Left lung (tissue), 10 donors: ENCODE data around the gene LRRC9. TPM values are rescaled to one million over a fixed set of nuclear protein-coding genes. Genes with fewer than 3 reads are reported as not detected.
A peak's percentile ranks its signal among the peaks of the same experiment; 100 is the strongest.

Experiments used
- ATAC-seq: fragments of 200-7000 bp; cut with Tn5 transposase; one replicate; pipeline ENCODE4 v1.9.1; 2020; ENCODE audit warnings: moderate library complexity
- DNase-seq, 4 donors: peaks; one replicate each; pipeline ENCODE4 v3.0.0-alpha.2; 2013 to 2020
- H3K27ac ChIP-seq, 2 donors: fragments of 200-600 bp; sonication (generic) in 1 of 2; one replicate each; pipeline versions ENCODE4 v1.5.0 to v1.8.0; 2020 to 2021
- H3K27me3 ChIP-seq, 2 donors: fragments of 200-600 bp; sonication (generic) in 1 of 2; one replicate each; pipeline versions ENCODE4 v1.5.0 to v1.8.0; 2020 to 2021
- H3K36me3 ChIP-seq, 2 donors: fragments of 200-600 bp; sonication (generic) in 1 of 2; one replicate each; pipeline versions ENCODE4 v1.5.0 to v1.8.0; 2020 to 2021
- H3K4me1 ChIP-seq, 2 donors: fragments of 200-600 bp; one replicate each; pipeline ENCODE4 v1.8.0; 2021
- H3K4me3 ChIP-seq, 2 donors: fragments of 200-600 bp; sonication (generic) in 1 of 2; one replicate each; pipeline versions ENCODE4 v1.5.0 to v1.8.0; 2020 to 2021; ENCODE audit warnings: mild to moderate bottlenecking in 1 of 2
- H3K9me3 ChIP-seq, 2 donors: fragments of 200-600 bp; sonication (generic) in 1 of 2; one replicate each; pipeline versions ENCODE4 v1.5.0 to v1.8.0; 2020 to 2021
- CTCF ChIP-seq, 2 donors: fragments of 200-600 bp; sonication (generic) in 1 of 2; IDR thresholded peaks; one replicate each; pipeline versions ENCODE4 v1.5.0 to v1.8.0; 2021; ENCODE audit warnings: antibody characterized with exemption in 2 of 2
- intact Hi-C, 2 donors: fragments of 100-400 bp; cut with DNase I; formaldehyde crosslinking; loops; one replicate each; pipeline versions ENCODE4 v1.11.2 to v1.14.2; 2022
- polyA plus RNA-seq, 6 donors: library from polyadenylated mRNA; unstranded; fragments of 120-200 nt; gene quantifications; one replicate each; pipeline ENCODE4 v1.2.1, GENCODE V29; 2013; ENCODE audit not compliant: insufficient read length in 6 of 6
- total RNA-seq, 2 donors: library from RNA; stranded (reverse); fragmentation: NEBNext Ultra II Directional; extraction: Animal tissue kit (Norgen Biotek cat#: 25700); gene quantifications; one replicate each; pipeline ENCODE4 v1.2.1, GENCODE V29; 2021
- donor health status: DM: no; HTN: yes; CAD: no.
- donor health status: DM: no; HTN: no; CAD: no.

Gene LRRC9
- total and polyA plus RNA-seq, 8 donors = 0.05 to 2.2 (median 0.69) TPM; not detected in 1

GRCh38 chr14:59890676-59891075 lies 29.3 kb upstream of the LRRC9 start:
- ATAC-seq = no peak
- H3K9me3 ChIP-seq = no peaks in the 10 kb centered on the region
- H3K4me3 ChIP-seq = no peak overlapping the region
- no peak for TF ChIP-seq CTCF (IDR thresholded peaks at IDR 0.05)
- DNase-seq = no peak
- no peaks in the 10 kb centered on the region for H3K36me3 ChIP-seq
- intact Hi-C loops = no loop called here
- H3K27me3 ChIP-seq = no peaks in the 10 kb centered on the region
- H3K4me1 ChIP-seq = no peaks in the 10 kb centered on the region
- no peak overlapping the region for H3K27ac ChIP-seq

- Histone ChIP-seq H3K9me3 (no peaks in the 10 kb centered on the region), H3K4me3 (no peak overlapping the region), H3K27ac (no peak overlapping the region), H3K27me3 (no peaks in the 10 kb centered on the region), H3K36me3 (no peaks in the 10 kb centered on the region), H3K4me1 (no peaks in the 10 kb centered on the region)
- ATAC-seq = no peak
- intact Hi-C loops = no loop called here
- DNase-seq = no peak
- TF ChIP-seq CTCF (IDR thresholded peaks at IDR 0.05) = no peak
Measured at GRCh38 chr14:59895721-59896120, 24.2 kb upstream of the LRRC9 start.

- peak in 1 of 2 donors; percentile 32 for TF ChIP-seq CTCF (IDR thresholded peaks at IDR 0.05)
- Histone ChIP-seq H3K27me3 (no peaks in the 10 kb centered on the region), H3K36me3 (no peaks in the 10 kb centered on the region), H3K27ac (no peak overlapping the region), H3K4me1 (no peaks in the 10 kb centered on the region), H3K4me3 (no peak overlapping the region), H3K9me3 (no peaks in the 10 kb centered on the region)
- intact Hi-C loops = no loop called here
- peak; percentile 69 for ATAC-seq
- peak in 1 of 4 donors; percentile 30 for DNase-seq
Measured at GRCh38 chr14:59897757-59898383, 22.1 kb upstream of the LRRC9 start.

- Histone ChIP-seq H3K4me1 (no peaks in the 10 kb centered on the region), H3K9me3 (no peaks in the 10 kb centered on the region), H3K27ac (no peak overlapping the region), H3K36me3 (no peaks in the 10 kb centered on the region), H3K27me3 (no peaks in the 10 kb centered on the region), H3K4me3 (no peak overlapping the region)
- intact Hi-C loops = no loop called here
- TF ChIP-seq CTCF (IDR thresholded peaks at IDR 0.05) = no peak
- DNase-seq (no peak), ATAC-seq (no peak)
Measured at GRCh38 chr14:59900556-59900955, 19.4 kb upstream of the LRRC9 start.

GRCh38 chr14:59904184-59904583 lies 15.8 kb upstream of the LRRC9 start:
- no peak overlapping the region for H3K4me3 ChIP-seq
- intact Hi-C loops = no loop called here

More at GRCh38 chr14:59904184-59904583, 15.8 kb upstream of the LRRC9 start:
- Histone ChIP-seq H3K27me3 (no peaks in the 10 kb centered on the region), H3K27ac (no peak overlapping the region), H3K9me3 (no peaks in the 10 kb centered on the region), H3K36me3 (no peaks in the 10 kb centered on the region), H3K4me1 (no peaks in the 10 kb centered on the region)
- no peak for TF ChIP-seq CTCF (IDR thresholded peaks at IDR 0.05)
- no peak for DNase-seq
- no peak for ATAC-seq
